Ectodermal cell (in vitro differentiated cells): ENCODE results near the gene SDK1.

Experiments used
- H3K27ac ChIP-seq: 2 replicates; pipeline ENCODE4 v1.7.0; 2013; ENCODE audit warnings: mild to moderate bottlenecking, low read depth, low read length; ENCODE audit not compliant: insufficient read depth, poor library complexity, severe bottlenecking
- H3K27me3 ChIP-seq: 2 replicates; pipeline ENCODE4 v1.7.0; 2013; ENCODE audit warnings: mild to moderate bottlenecking, low read length; ENCODE audit not compliant: insufficient read depth, control insufficient read depth, poor library complexity, severe bottlenecking
- H3K36me3 ChIP-seq: one replicate; pipeline ENCODE4 v1.7.0; 2013; ENCODE audit warnings: low read length; ENCODE audit not compliant: control insufficient read depth, insufficient read depth
- H3K4me1 ChIP-seq: one replicate; pipeline ENCODE4 v1.7.0; 2013; ENCODE audit warnings: low read length; ENCODE audit not compliant: control insufficient read depth, insufficient read depth
- H3K4me3 ChIP-seq: 2 replicates; pipeline ENCODE4 v1.7.0; 2013; ENCODE audit warnings: low read depth, low read length, control low read depth; ENCODE audit not compliant: insufficient read depth
- H3K9me3 ChIP-seq: 2 replicates; pipeline ENCODE4 v1.7.0; 2013; ENCODE audit warnings: mild to moderate bottlenecking, low read length, moderate library complexity; ENCODE audit not compliant: control insufficient read depth
- WGBS, 2 experiments: methylation state at CpG; one replicate each; pipeline ENCODE4 v1.1.7; 2013; ENCODE audit warnings: missing lambda C conversion rate in 2 of 2; 5-methylcytosine and 5-hydroxymethylcytosine counted together

Gene SDK1

DNA sequence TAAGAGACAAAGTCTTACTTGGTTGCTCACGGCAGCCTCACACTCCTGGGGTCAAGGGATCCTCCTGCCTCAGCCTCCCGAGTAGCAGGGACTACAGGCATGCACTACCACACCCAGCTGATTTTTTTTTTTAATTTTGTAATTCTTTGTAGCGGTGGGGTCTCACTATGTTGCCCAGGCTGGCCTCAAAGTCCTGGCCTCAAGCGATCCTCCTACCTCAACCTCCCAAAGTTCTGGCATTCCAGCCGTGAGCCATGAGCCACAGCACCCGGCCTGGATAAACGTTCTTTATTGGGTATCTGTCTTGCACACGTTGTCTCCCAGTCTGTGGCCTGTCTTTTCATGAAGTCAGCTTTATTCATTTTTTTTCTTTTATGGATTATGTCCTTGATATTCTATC is 744.9 kb downstream of the SDK1 start:
- 94 to 95% methylated on average over 8 of the region's 8 CpGs for WGBS, 2 experiments
- Histone ChIP-seq H3K4me1 (peaks cover 4% of the 10 kb centered on the region), H3K9me3 (no peaks in the 10 kb centered on the region), H3K27ac (no peak overlapping the region), H3K27me3 (no peaks in the 10 kb centered on the region), H3K4me3 (no peak overlapping the region), H3K36me3 (no peaks in the 10 kb centered on the region)

DNA sequence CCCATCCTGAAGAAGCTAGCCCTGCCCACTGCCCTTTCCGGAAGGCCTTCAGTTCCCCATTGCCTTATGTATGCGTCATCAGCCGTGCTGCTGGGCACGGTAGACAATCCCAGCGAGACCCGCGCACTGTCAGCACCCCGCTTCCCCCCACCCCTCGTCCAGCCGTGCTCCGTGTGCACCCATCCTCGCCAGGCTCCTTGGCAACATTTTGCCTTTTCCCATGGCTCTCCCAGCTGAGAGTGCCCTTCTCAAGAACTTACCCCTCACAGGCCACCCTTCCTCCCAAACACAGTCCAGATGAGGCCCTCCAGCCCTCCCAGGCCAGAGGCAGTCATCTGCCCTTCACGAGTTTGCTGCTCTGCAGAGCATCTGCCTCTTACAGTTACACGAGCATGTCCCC is 747.3 kb downstream of the SDK1 start:
- WGBS, 2 experiments, result 91 to 94% methylated on average over 14 of the region's 14 CpGs
- Histone ChIP-seq H3K36me3 (no peaks in the 10 kb centered on the region), H3K27me3 (no peaks in the 10 kb centered on the region), H3K27ac (no peak overlapping the region), H3K4me1 (no peaks in the 10 kb centered on the region), H3K4me3 (no peak overlapping the region), H3K9me3 (no peaks in the 10 kb centered on the region)

DNA sequence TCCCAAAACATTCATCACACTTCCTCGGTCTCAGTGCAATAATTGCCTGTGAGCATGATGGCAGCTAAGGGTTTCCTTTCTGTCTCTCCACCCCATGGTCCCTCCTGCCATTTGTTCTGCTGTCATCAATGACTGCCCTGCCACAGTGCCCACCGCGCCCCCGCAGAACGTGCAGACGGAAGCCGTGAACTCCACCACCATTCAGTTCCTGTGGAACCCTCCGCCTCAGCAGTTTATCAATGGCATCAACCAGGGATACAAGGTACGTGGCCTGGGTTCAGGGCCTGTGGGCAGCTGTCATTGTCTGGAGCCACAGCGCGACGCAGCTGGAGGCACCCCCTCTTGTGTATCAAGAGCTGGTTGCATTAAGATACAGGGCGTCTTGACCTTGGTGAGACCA is 748.1 kb downstream of the SDK1 start:
- Histone ChIP-seq H3K9me3 (no peaks in the 10 kb centered on the region), H3K4me3 (no peak overlapping the region), H3K27me3 (no peaks in the 10 kb centered on the region), H3K27ac (no peak overlapping the region), H3K4me1 (no peaks in the 10 kb centered on the region), H3K36me3 (no peaks in the 10 kb centered on the region)
- 95% methylated on average over 13 of the region's 13 CpGs for WGBS, 2 experiments

DNA sequence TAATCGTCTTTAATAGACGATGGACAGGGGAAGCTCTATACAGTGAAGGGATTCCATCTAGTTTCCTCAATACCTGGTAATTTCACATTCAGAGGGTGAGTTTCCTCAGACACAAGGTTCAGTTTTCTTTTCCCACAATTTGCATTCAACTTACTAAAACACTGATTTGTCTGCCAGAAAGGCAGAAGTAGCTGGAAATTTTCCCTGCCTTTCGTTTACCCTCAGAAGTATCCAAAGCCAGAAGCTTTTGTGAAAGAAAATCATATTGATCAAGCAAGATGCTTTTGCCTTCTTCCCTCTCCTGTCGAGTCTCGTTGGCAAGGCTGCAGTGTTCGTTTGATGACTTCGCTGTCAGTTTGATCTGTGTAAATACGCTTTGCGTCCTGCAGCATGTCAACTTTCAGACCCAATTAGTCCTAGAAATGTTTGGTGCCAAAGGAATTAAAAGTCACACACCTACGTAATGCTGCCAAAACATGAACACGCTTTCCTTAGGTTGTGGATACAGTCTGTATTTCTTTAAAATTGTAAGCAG is 749.1 kb downstream of the SDK1 start:
- Histone ChIP-seq H3K4me1 (no peaks in the 10 kb centered on the region), H3K27ac (no peak overlapping the region), H3K9me3 (no peaks in the 10 kb centered on the region), H3K27me3 (no peaks in the 10 kb centered on the region), H3K36me3 (no peaks in the 10 kb centered on the region), H3K4me3 (no peak overlapping the region)
- 95% methylated on average over 11 of the region's 11 CpGs for WGBS, 2 experiments

DNA sequence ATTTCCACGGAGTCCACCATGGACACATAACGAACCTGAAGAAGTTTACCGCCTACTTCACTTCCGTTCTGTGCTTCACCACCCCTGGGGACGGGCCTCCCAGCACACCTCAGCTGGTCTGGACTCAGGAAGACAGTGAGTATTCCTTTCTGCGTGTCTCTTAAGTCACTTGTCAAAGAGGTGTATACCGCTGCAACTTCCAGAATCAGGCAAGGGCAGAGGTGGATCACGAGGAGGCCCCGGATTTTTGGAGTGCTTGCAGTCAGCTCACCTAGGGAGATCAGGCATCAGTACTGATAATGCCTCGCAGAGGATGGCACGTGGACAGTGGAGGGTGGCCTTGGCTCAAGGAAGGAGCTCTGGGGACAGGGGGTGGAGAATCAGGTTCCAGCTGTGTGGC is 750.6 kb downstream of the SDK1 start:
- Histone ChIP-seq H3K27ac (no peak overlapping the region), H3K36me3 (no peaks in the 10 kb centered on the region), H3K9me3 (no peaks in the 10 kb centered on the region), H3K4me1 (no peaks in the 10 kb centered on the region), H3K27me3 (no peaks in the 10 kb centered on the region), H3K4me3 (no peak overlapping the region)
- 95% methylated on average over 11 of the region's 11 CpGs for WGBS, 2 experiments

DNA sequence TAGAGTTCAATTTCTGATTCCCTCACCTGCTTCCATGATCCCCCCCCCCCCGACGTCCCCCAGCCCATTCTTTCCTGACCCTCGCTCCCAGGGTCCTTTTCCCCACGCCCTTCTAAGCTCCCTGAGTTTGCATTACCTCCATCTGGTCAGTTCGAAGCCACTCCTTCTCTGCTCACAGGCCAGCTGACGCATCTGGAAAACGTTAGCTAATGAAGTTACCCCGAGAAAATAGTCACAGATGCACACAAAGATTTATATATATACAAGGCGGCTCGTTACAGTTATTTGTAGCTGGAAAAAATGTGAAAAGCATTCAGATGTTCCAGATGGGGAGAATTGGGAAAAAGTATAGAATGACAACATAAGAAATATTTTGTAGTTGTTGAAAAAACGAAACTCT is 751.1 kb downstream of the SDK1 start:
- Histone ChIP-seq H3K27me3 (no peaks in the 10 kb centered on the region), H3K9me3 (no peaks in the 10 kb centered on the region), H3K36me3 (no peaks in the 10 kb centered on the region), H3K4me3 (no peak overlapping the region), H3K27ac (no peak overlapping the region), H3K4me1 (no peaks in the 10 kb centered on the region)
- 91 to 96% methylated on average over 11 of the region's 11 CpGs for WGBS, 2 experiments

DNA sequence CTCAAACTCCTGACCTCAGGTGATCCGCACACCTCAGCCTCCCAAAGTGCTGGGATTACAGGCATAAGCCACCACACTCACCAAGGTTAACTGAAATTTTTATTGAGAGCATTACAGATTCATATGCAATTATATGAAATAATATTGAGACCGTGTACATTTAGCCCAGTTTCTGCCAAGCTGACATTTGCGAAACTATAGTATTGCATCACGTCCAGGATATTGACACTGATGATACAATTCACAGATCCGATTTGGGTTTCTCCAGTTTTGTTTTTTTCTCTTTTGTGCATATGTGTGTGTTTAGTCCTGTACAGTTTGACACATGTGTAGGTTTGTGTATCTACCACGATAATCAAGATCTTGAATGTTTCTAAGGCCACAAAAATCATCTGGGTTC is 753.1 kb downstream of the SDK1 start:
- no peaks in the 10 kb centered on the region for H3K27me3 ChIP-seq
- no peaks in the 10 kb centered on the region for H3K36me3 ChIP-seq
- no peaks in the 10 kb centered on the region for H3K9me3 ChIP-seq
- no peak overlapping the region for H3K27ac ChIP-seq
- 96 to 98% methylated on average over 5 to 6 of the region's 6 CpGs for WGBS, 2 experiments
- no peak overlapping the region for H3K4me3 ChIP-seq
- no peaks in the 10 kb centered on the region for H3K4me1 ChIP-seq

DNA sequence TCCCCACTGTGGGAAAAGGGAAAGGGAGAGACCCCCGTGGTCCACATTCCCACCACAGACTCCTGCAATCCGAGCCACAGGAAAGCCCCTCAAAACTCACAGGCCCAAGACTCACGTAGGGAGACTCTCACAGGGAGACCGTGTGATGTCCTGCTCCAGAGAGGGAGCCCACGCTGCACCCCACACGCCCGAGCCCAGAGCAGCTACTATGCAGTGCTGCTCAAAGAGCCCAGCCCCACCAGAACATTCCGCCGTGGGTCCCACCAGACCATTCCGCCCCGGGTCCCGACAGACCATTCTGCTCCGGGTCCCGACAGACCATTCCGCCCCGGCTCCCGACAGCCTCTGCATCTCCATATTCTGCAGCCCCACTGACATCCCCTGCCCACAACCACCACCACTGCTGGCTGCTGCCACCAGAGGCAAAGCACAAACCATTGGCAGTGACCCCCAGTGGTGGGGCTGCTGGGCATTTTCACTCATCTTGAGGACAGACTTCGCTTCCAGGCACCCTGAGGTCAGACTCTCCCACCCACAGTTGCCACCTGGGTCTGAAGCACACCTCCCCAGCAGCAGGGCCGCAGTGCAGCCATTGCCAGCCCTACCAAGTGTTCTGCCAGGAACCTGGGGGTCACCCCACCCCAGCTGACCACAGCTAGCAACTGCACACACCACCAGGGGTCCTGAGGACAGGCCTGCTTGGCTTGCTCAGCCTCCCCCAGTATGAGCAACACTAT is 755.7 kb downstream of the SDK1 start:
- Histone ChIP-seq H3K27me3 (no peaks in the 10 kb centered on the region), H3K27ac (no peak overlapping the region), H3K4me1 (no peaks in the 10 kb centered on the region), H3K4me3 (no peak overlapping the region), H3K9me3 (no peaks in the 10 kb centered on the region), H3K36me3 (no peaks in the 10 kb centered on the region)
- WGBS, 2 experiments, result 93 to 94% methylated on average over 19 of the region's 19 CpGs

DNA sequence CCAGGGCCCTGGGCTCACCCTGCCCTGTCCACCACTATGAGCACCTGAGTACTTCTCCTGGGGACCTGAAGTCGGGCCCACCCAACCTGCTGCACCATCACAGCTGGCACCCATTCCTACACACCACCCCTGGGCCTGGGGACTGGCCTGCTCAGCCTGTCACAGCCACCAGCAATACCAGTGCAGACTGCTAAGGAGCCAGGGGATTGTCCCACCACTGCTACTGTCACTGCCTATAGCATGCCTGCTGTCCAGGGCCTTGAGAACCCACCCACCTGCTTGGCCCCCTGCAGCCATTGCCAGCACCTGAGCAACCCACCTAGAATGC is 756.2 kb downstream of the SDK1 start:
- Histone ChIP-seq H3K27ac (no peak overlapping the region), H3K27me3 (no peaks in the 10 kb centered on the region), H3K4me3 (no peak overlapping the region), H3K36me3 (no peaks in the 10 kb centered on the region), H3K4me1 (no peaks in the 10 kb centered on the region), H3K9me3 (no peaks in the 10 kb centered on the region)
- WGBS, 2 experiments, result 88 to 89% methylated on average over 1 of the region's 1 CpG

DNA sequence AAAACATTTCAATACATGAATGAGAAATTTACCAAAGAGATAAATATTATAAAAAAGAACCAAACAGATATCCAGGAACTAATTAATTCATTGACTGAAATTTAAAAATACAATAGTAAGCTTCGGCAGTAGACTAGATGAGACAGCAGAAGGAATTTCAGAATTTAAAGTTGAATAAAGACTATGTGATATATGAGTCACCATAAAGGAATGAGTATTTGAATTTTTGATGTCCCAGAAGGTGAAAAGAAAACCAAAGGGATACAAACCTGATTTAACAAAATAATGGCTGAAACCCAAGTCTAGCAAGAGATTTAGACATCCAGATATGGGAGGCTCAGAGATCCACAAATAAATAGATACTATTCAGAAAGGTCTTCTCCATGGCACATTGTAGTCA is 757.1 kb downstream of the SDK1 start:
- Histone ChIP-seq H3K27me3 (no peaks in the 10 kb centered on the region), H3K27ac (no peak overlapping the region), H3K36me3 (no peaks in the 10 kb centered on the region), H3K4me1 (no peaks in the 10 kb centered on the region), H3K4me3 (no peak overlapping the region), H3K9me3 (no peaks in the 10 kb centered on the region)
- 100% methylated on average over 1 of the region's 1 CpG for WGBS, 2 experiments

DNA sequence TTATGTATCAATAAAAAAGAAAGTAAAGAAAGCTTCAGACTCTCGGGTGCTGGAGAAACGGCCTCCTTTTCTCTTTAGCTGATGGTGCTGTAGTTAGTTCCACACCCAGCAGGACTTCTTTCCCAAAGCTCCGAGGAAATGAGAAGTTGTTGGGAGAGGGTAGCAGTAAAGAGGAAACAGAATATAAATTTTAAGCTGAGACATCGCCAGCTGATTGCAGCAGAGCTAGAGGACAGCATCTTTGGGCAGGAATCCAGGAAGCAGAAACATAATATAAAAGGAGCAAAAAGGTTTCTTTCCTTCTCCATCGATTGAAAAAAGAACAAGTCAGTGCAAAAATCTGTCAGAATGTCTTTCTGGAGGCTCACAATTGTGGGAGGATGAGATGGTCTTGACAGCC is 764.1 kb downstream of the SDK1 start:
- Histone ChIP-seq H3K27ac (no peak overlapping the region), H3K4me1 (peaks cover 6% of the 10 kb centered on the region), H3K4me3 (no peak overlapping the region), H3K27me3 (no peaks in the 10 kb centered on the region), H3K9me3 (no peaks in the 10 kb centered on the region), H3K36me3 (no peaks in the 10 kb centered on the region)
- WGBS, 2 experiments, result 87 to 88% methylated on average over 5 of the region's 5 CpGs
